Measurements from ENCODE around the gene MITF.

- TF ChIP-seq, protein P1, sequence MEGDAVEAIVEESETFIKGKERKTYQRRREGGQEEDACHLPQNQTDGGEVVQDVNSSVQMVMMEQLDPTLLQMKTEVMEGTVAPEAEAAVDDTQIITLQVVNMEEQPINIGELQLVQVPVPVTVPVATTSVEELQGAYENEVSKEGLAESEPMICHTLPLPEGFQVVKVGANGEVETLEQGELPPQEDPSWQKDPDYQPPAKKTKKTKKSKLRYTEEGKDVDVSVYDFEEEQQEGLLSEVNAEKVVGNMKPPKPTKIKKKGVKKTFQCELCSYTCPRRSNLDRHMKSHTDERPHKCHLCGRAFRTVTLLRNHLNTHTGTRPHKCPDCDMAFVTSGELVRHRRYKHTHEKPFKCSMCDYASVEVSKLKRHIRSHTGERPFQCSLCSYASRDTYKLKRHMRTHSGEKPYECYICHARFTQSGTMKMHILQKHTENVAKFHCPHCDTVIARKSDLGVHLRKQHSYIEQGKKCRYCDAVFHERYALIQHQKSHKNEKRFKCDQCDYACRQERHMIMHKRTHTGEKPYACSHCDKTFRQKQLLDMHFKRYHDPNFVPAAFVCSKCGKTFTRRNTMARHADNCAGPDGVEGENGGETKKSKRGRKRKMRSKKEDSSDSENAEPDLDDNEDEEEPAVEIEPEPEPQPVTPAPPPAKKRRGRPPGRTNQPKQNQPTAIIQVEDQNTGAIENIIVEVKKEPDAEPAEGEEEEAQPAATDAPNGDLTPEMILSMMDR (IDR thresholded peaks at IDR 0.05; ENCODE audit: low read length) = no peak
- TF ChIP-seq EZH2 (IDR thresholded peaks at IDR 0.05; ENCODE audit: borderline replicate concordance, low read length) = no peak
Observed at GRCh38 chr3:69967156-69967555, 227.9 kb downstream of the MITF start.

Data from OCI-LY1 (cell line).